HepG2 (cell line): ENCODE results near the gene OGFR. TPM values are rescaled to one million over a fixed set of nuclear protein-coding genes. Genes with fewer than 3 reads are reported as not detected.

Source experiments
- SP5 ChIP-seq: IDR thresholded peaks from 2 replicates; pipeline ENCODE4 v1.6.1; 2016; ENCODE audit warnings: low read depth, borderline replicate concordance
- ZBTB7A ChIP-seq: sonication (generic); formaldehyde crosslinking; IDR thresholded peaks from 2 replicates; pipeline ENCODE4 v1.8.0; 2022; ENCODE audit warnings: mild to moderate bottlenecking, missing genetic modification reagents
- ZNF224 ChIP-seq: sonication (generic); formaldehyde crosslinking; IDR thresholded peaks from 2 replicates; pipeline ENCODE4 v1.5.0; 2020; ENCODE audit warnings: mild to moderate bottlenecking, missing genetic modification reagents
- ZNF678 ChIP-seq: sonication (generic); formaldehyde crosslinking; IDR thresholded peaks from 2 replicates; pipeline ENCODE4 v1.4.0; 2020; ENCODE audit warnings: mild to moderate bottlenecking, missing genetic modification reagents
- polyA plus RNA-seq, 8 experiments: library from polyadenylated mRNA; depleted of rRNA in 3 of 8; stranded (reverse) in 7 of 8; unstranded in 1 of 8; fragments of >200 nt; fragmentation: Illumina TruSeq in 4 of 8; extraction: Trizol in 4 of 8; gene quantifications; 2 replicates each; pipeline versions ENCODE4 v1.2.1 to v1.2.3, GENCODE V29; 2011 to 2016; ENCODE audit warnings: low read depth in 4 of 8, missing spikeins in 1 of 8, mixed read lengths in 1 of 8; ENCODE audit not compliant: insufficient read depth in 1 of 8
- total RNA-seq, 5 experiments: library from RNA; depleted of rRNA; stranded (reverse); fragments of >200 nt; fragmentation: Illumina TruSeq; extraction: Trizol; gene quantifications; 2 replicates each; pipeline ENCODE4 v1.2.3, GENCODE V29; 2016; ENCODE audit warnings: low read depth in 1 of 5
- TF ChIP-seq, protein P1 (sequence below): sonication (generic); formaldehyde crosslinking; IDR thresholded peaks from 2 replicates; pipeline ENCODE4 v1.4.0; 2020; ENCODE audit warnings: missing genetic modification reagents, borderline replicate concordance
- TF ChIP-seq, protein P2 (sequence below): IDR thresholded peaks from 2 replicates; pipeline ENCODE4 v1.6.1; 2016; ENCODE audit warnings: control low read depth
- TF ChIP-seq, protein P3 (sequence below), 2 experiments: sonication (generic) in 1 of 2; formaldehyde crosslinking in 1 of 2; IDR thresholded peaks; 2 replicates each; pipeline versions ENCODE4 v1.6.1 to v1.9.0; 2014 to 2022; ENCODE audit warnings: antibody characterized with exemption in 1 of 2, borderline replicate concordance in 1 of 2, inconsistent platforms in 1 of 2, low read depth in 1 of 2, missing genetic modification reagents in 1 of 2
- TF ChIP-seq, protein P4 (sequence below): sonication (generic); formaldehyde crosslinking; conservative IDR thresholded peaks from 2 replicates; pipeline ENCODE4 v1.8.0; 2022; ENCODE audit warnings: mild to moderate bottlenecking, moderate library complexity, missing genetic modification reagents
- TF ChIP-seq, protein P5 (sequence below): sonication (generic); formaldehyde crosslinking; IDR thresholded peaks from 2 replicates; pipeline ENCODE4 v1.9.0; 2022; ENCODE audit warnings: missing genetic modification reagents, mild to moderate bottlenecking, borderline replicate concordance
- TF ChIP-seq, protein P6 (sequence below): sonication (generic); formaldehyde crosslinking; IDR thresholded peaks from 2 replicates; pipeline ENCODE4 v1.5.1; 2020; ENCODE audit warnings: mild to moderate bottlenecking, missing genetic modification reagents, borderline replicate concordance

Gene OGFR
- total and polyA plus RNA-seq, 2 of the 13 experiments (the other 11 are each of a cell fraction or from before 2014, with no cell fraction given) = 47.7 to 81.8 TPM

DNA sequence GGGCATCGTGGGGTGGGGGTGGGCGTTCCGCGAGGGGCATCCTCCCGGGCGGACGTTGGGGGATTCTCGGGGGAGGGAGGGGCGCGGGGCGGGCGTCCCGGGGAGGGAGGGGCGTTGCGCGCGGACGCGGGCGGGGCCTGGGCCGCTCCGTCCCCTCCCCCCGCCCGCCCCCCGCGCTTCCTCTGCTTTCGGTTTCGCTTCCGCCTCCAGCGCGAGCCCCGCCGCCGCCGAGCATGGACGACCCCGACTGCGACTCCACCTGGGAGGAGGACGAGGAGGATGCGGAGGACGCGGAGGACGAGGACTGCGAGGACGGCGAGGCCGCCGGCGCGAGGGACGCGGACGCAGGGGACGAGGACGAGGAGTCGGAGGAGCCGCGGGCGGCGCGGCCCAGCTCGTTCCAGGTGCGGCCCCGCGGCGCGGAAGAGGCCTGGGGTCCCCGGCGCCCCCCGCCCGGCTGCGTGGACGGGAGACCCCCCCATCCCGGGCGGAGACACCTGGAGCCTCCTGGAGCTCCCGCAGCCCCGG lies at the start of gene OGFR (continued):
- TF ChIP-seq, protein P1, sequence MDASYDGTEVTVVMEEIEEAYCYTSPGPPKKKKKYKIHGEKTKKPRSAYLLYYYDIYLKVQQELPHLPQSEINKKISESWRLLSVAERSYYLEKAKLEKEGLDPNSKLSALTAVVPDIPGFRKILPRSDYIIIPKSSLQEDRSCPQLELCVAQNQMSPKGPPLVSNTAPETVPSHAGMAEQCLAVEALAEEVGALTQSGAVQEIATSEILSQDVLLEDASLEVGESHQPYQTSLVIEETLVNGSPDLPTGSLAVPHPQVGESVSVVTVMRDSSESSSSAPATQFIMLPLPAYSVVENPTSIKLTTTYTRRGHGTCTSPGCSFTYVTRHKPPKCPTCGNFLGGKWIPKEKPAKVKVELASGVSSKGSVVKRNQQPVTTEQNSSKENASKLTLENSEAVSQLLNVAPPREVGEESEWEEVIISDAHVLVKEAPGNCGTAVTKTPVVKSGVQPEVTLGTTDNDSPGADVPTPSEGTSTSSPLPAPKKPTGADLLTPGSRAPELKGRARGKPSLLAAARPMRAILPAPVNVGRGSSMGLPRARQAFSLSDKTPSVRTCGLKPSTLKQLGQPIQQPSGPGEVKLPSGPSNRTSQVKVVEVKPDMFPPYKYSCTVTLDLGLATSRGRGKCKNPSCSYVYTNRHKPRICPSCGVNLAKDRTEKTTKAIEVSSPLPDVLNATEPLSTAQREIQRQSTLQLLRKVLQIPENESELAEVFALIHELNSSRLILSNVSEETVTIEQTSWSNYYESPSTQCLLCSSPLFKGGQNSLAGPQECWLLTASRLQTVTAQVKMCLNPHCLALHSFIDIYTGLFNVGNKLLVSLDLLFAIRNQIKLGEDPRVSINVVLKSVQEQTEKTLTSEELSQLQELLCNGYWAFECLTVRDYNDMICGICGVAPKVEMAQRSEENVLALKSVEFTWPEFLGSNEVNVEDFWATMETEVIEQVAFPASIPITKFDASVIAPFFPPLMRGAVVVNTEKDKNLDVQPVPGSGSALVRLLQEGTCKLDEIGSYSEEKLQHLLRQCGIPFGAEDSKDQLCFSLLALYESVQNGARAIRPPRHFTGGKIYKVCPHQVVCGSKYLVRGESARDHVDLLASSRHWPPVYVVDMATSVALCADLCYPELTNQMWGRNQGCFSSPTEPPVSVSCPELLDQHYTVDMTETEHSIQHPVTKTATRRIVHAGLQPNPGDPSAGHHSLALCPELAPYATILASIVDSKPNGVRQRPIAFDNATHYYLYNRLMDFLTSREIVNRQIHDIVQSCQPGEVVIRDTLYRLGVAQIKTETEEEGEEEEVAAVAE (CRISPR knock-in tag) = peak; percentile 63; the same call in 1 of the 2 replicates
- TF ChIP-seq SP5 (CRISPR knock-in tag) (0 out of 2 replicates have a peak, but pooled peaks have one; percentile 21), ZNF678 (CRISPR knock-in tag) (no peak), ZNF224 (CRISPR knock-in tag) (no peak), ZBTB7A (CRISPR knock-in tag) (0 out of 2 replicates have a peak, but pooled peaks have one; percentile 38)
- TF ChIP-seq, protein P2, sequence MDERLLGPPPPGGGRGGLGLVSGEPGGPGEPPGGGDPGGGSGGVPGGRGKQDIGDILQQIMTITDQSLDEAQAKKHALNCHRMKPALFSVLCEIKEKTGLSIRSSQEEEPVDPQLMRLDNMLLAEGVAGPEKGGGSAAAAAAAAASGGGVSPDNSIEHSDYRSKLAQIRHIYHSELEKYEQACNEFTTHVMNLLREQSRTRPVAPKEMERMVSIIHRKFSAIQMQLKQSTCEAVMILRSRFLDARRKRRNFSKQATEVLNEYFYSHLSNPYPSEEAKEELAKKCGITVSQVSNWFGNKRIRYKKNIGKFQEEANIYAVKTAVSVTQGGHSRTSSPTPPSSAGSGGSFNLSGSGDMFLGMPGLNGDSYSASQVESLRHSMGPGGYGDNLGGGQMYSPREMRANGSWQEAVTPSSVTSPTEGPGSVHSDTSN = no peak
- TF ChIP-seq, protein P3, sequence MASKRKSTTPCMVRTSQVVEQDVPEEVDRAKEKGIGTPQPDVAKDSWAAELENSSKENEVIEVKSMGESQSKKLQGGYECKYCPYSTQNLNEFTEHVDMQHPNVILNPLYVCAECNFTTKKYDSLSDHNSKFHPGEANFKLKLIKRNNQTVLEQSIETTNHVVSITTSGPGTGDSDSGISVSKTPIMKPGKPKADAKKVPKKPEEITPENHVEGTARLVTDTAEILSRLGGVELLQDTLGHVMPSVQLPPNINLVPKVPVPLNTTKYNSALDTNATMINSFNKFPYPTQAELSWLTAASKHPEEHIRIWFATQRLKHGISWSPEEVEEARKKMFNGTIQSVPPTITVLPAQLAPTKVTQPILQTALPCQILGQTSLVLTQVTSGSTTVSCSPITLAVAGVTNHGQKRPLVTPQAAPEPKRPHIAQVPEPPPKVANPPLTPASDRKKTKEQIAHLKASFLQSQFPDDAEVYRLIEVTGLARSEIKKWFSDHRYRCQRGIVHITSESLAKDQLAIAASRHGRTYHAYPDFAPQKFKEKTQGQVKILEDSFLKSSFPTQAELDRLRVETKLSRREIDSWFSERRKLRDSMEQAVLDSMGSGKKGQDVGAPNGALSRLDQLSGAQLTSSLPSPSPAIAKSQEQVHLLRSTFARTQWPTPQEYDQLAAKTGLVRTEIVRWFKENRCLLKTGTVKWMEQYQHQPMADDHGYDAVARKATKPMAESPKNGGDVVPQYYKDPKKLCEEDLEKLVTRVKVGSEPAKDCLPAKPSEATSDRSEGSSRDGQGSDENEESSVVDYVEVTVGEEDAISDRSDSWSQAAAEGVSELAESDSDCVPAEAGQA (IDR thresholded peaks at IDR 0.05; ENCODE audit: low read depth) = no peak
- TF ChIP-seq, protein P3 (CRISPR knock-in tag; IDR thresholded peaks at IDR 0.05; ENCODE audit: borderline replicate concordance) = no peak
- TF ChIP-seq, protein P4, sequence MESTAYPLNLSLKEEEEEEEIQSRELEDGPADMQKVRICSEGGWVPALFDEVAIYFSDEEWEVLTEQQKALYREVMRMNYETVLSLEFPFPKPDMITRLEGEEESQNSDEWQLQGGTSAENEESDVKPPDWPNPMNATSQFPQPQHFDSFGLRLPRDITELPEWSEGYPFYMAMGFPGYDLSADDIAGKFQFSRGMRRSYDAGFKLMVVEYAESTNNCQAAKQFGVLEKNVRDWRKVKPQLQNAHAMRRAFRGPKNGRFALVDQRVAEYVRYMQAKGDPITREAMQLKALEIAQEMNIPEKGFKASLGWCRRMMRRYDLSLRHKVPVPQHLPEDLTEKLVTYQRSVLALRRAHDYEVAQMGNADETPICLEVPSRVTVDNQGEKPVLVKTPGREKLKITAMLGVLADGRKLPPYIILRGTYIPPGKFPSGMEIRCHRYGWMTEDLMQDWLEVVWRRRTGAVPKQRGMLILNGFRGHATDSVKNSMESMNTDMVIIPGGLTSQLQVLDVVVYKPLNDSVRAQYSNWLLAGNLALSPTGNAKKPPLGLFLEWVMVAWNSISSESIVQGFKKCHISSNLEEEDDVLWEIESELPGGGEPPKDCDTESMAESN = peak; percentile 68; the same call in 1 of the 2 replicates
- TF ChIP-seq, protein P5, sequence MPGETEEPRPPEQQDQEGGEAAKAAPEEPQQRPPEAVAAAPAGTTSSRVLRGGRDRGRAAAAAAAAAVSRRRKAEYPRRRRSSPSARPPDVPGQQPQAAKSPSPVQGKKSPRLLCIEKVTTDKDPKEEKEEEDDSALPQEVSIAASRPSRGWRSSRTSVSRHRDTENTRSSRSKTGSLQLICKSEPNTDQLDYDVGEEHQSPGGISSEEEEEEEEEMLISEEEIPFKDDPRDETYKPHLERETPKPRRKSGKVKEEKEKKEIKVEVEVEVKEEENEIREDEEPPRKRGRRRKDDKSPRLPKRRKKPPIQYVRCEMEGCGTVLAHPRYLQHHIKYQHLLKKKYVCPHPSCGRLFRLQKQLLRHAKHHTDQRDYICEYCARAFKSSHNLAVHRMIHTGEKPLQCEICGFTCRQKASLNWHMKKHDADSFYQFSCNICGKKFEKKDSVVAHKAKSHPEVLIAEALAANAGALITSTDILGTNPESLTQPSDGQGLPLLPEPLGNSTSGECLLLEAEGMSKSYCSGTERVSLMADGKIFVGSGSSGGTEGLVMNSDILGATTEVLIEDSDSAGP (CRISPR knock-in tag) = no peak
- TF ChIP-seq, protein P6, sequence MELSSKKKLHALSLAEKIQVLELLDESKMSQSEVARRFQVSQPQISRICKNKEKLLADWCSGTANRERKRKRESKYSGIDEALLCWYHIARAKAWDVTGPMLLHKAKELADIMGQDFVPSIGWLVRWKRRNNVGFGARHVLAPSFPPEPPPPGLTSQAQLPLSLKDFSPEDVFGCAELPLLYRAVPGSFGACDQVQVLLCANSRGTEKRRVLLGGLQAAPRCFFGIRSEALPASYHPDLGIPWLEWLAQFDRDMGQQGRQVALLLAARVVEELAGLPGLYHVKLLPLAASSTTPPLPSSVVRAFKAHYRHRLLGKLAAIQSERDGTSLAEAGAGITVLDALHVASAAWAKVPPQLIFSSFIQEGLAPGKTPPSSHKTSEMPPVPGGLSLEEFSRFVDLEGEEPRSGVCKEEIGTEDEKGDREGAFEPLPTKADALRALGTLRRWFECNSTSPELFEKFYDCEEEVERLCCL = no peak
